Kidney (tissue), 14 donors: Measurements from ENCODE around the gene SMYD3. TPM values are rescaled to one million over a fixed set of nuclear protein-coding genes. Genes with fewer than 3 reads are reported as not detected.

Experiments used
- DNase-seq, 5 donors: peaks; one replicate each; pipeline ENCODE4 v3.0.0-alpha.2; 2013 to 2020
- FAIRE-seq: peaks from 2 replicates; lab custom pipeline; 2012; peaks lifted over from hg19 to GRCh38; lab: Jason Lieb, UNC
- H3K27ac ChIP-seq, 2 donors: one replicate each; pipeline ENCODE4 v1.7.0; 2013; ENCODE audit warnings: low read depth in 2 of 2, low read length in 2 of 2, inconsistent platforms in 1 of 2
- H3K27me3 ChIP-seq: one replicate; pipeline ENCODE4 v1.7.1; 2013; ENCODE audit warnings: low read length, inconsistent platforms; ENCODE audit not compliant: control insufficient read depth, insufficient read depth
- H3K36me3 ChIP-seq, 3 donors: one replicate each; pipeline versions ENCODE4 v1.7.0 to v1.7.1; 2013; ENCODE audit warnings: low read length in 3 of 3, control low read depth in 1 of 3, inconsistent platforms in 1 of 3; ENCODE audit not compliant: insufficient read depth in 3 of 3, control insufficient read depth in 2 of 3
- H3K4me1 ChIP-seq, 3 donors: one replicate each; pipeline versions ENCODE4 v1.7.0 to v1.7.1; 2013; ENCODE audit warnings: low read length in 3 of 3, inconsistent platforms in 1 of 3, low read depth in 1 of 3; ENCODE audit not compliant: control insufficient read depth in 2 of 3, insufficient read depth in 2 of 3
- H3K4me3 ChIP-seq, 3 donors: one replicate each; pipeline versions ENCODE4 v1.7.0 to v1.8.1; 2013; ENCODE audit warnings: low read length in 3 of 3, control low read depth in 1 of 3, inconsistent platforms in 1 of 3
- H3K9ac ChIP-seq, 3 donors: one replicate each; pipeline versions ENCODE4 v1.7.0 to v1.7.1; 2013; ENCODE audit warnings: low read length in 3 of 3, control low read depth in 1 of 3, inconsistent platforms in 1 of 3
- H3K9me3 ChIP-seq, 3 donors: one replicate each; pipeline versions ENCODE4 v1.7.0 to v1.7.1; 2013; ENCODE audit warnings: low read length in 3 of 3, control low read depth in 1 of 3, inconsistent platforms in 1 of 3; ENCODE audit not compliant: control insufficient read depth in 2 of 3, insufficient read depth in 1 of 3
- intact Hi-C: fragments of 100-400 bp; cut with DNase I; formaldehyde crosslinking; loops from one replicate; pipeline ENCODE4 v1.11.1; 2022
- polyA plus RNA-seq: library from polyadenylated mRNA; stranded (reverse); fragments of 350-450 nt; fragmentation: Illumina TruSeq; extraction: RNeasy Lipid Tissue Mini Kit (QIAGEN cat#74804); gene quantifications from one replicate; pipeline ENCODE4 v1.2.3, GENCODE V29; 2014; ENCODE audit warnings: low read depth, low replicate concordance; ENCODE audit not compliant: insufficient read depth
- total RNA-seq: library from RNA; stranded (reverse); fragmentation: NEBNext Ultra II Directional; extraction: Animal tissue kit (Norgen Biotek cat#: 25700); gene quantifications from one replicate; pipeline ENCODE4 v1.2.1, GENCODE V29; 2021
- TF ChIP-seq, protein P1 (sequence below): IDR thresholded peaks from 3 replicates; pipeline ENCODE4 v1.5.1; 2012; ENCODE audit warnings: mild to moderate bottlenecking, moderate library complexity, borderline replicate concordance; ENCODE audit not compliant: insufficient read depth; ENCODE audit errors: extremely low read depth
- donor health status: control.
- donor health status: control.
- donor health status: control.
- donor health status: control.
- donor health status: control.
- donor health status: DM: yes; HTN: yes; CAD: no.
- donor health status: Normal renal cell carcinoma (clear cell type).

Gene SMYD3
- total and polyA plus RNA-seq, 2 donors from 2014 or later = 23.3 to 23.9 TPM

DNA sequence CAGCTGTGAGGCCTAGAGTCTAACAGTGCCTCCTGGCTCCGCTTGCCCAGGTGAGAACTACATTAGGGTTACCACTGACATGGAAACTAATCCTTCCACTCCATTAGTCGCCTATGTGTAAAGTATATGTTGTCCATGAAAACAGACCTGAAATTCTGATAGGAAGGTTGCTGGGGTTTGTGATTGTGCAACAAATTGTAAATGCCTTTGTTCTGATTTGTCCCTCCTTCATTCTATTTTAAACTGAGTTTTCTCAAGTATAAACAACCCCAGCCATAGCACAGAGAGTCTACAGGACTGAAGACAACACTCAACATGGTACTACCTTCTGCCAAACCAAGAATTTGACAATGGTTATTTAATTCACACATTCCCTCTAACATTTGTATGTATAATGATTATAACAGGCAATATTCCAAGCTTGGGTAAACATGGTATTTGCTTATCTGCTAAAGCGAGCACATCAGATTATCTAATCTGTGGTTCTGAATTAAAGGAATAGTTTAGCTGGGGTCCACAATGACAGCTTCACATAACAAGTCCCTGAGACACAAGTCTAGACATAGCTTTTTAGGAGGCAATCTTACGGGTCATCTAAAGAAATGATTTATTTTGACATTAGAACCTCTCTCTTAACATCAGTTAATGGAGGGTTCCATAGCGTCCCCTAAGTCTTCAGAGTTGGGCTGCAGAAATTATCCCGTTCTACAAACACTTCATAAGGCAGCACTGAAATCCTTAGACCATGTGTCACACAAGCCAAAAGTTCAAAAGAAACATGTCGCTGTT lies 633.0 kb downstream of the SMYD3 start:
- peaks cover 0 to 5% (median 5%) of the 10 kb centered on the region in 3 donors for H3K4me1 ChIP-seq
- FAIRE-seq (no peak), DNase-seq (no peak)
- H3K4me3 ChIP-seq = no peak overlapping the region
- TF ChIP-seq, protein P1, sequence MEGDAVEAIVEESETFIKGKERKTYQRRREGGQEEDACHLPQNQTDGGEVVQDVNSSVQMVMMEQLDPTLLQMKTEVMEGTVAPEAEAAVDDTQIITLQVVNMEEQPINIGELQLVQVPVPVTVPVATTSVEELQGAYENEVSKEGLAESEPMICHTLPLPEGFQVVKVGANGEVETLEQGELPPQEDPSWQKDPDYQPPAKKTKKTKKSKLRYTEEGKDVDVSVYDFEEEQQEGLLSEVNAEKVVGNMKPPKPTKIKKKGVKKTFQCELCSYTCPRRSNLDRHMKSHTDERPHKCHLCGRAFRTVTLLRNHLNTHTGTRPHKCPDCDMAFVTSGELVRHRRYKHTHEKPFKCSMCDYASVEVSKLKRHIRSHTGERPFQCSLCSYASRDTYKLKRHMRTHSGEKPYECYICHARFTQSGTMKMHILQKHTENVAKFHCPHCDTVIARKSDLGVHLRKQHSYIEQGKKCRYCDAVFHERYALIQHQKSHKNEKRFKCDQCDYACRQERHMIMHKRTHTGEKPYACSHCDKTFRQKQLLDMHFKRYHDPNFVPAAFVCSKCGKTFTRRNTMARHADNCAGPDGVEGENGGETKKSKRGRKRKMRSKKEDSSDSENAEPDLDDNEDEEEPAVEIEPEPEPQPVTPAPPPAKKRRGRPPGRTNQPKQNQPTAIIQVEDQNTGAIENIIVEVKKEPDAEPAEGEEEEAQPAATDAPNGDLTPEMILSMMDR = no peak
- H3K9me3 ChIP-seq = no peaks in the 10 kb centered on the region
- no peaks in the 10 kb centered on the region for H3K36me3 ChIP-seq
- intact Hi-C loops = no loop called here
- H3K27ac ChIP-seq = no peak overlapping the region
- H3K9ac ChIP-seq = no peak overlapping the region
- no peaks in the 10 kb centered on the region for H3K27me3 ChIP-seq

DNA sequence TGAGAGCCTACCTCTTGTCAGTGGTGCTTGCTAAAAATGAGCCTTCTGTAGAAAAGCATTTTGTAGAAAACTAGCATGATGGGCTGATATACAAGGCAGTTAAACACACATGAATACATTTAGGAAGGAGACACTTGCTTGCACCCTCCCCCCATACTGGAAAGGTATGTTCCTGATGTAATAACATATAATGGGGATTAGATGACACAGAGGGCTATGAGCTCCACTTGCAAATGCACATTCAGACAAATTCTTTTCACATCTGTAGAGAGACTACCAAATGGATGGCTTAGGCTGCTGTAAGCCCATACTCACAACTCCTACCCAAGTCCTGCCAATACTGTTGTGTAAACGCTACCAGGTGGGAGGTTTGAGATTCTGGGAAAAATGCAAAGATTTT lies 634.0 kb downstream of the SMYD3 start:
- intact Hi-C loops = no loop called here
- no peak for FAIRE-seq
- Histone ChIP-seq H3K36me3 (no peaks in the 10 kb centered on the region), H3K4me1 (peaks cover 0 to 5% (median 5%) of the 10 kb centered on the region in 3 donors), H3K27me3 (no peaks in the 10 kb centered on the region), H3K27ac (no peak overlapping the region), H3K9me3 (no peaks in the 10 kb centered on the region), H3K9ac (no peak overlapping the region), H3K4me3 (no peak overlapping the region)
- TF ChIP-seq, protein P1 = no peak
- no peak for DNase-seq

DNA sequence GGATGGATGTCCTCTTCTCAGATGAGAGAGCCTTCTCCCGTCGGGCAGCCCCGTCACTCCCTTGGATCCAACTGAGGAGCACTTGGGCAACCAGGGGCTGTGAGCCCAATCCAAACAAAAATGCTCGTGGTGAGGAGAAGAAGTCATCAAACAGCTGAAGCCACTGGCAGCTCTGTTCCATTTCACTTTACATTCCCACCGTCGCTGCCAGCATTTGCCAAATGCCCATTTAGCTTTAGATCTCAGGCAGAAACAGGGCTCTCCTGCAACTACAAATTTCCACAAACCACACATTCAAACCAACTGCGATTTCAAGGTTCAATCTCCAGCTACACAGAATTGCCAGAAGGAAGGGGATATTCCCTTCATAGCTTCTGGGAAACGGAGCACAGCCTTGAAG lies 634.6 kb downstream of the SMYD3 start:
- H3K4me1 ChIP-seq = peaks cover 0 to 5% (median 5%) of the 10 kb centered on the region in 3 donors
- no peak for DNase-seq
- H3K36me3 ChIP-seq = no peaks in the 10 kb centered on the region
- H3K27me3 ChIP-seq = no peaks in the 10 kb centered on the region
- intact Hi-C loops = no loop called here
- TF ChIP-seq, protein P1 = no peak
- no peak for FAIRE-seq
- no peak overlapping the region for H3K4me3 ChIP-seq
- no peaks in the 10 kb centered on the region for H3K9me3 ChIP-seq
- H3K27ac ChIP-seq = no peak overlapping the region
- no peak overlapping the region for H3K9ac ChIP-seq
